ENCODE results near the gene ZNF211.

Gene ZNF211

GRCh38 chr19:57687363-57688010, 54.5 kb downstream of the ZNF211 start:
- Histone ChIP-seq H3K9me3 (ENCODE audit: control insufficient read depth in 1 of 2, low read length in 2 of 2) (peaks cover 73 to 75% of the 10 kb centered on the region in 2 donors), H3K27me3 (ENCODE audit: low read depth, low read length) (no peaks in the 10 kb centered on the region), H3K4me3 (ENCODE audit: low read depth in 1 of 2, low read length in 2 of 2) (peak overlapping the region; percentile 92 to 100), H3K4me1 (ENCODE audit: control insufficient read depth in 1 of 2, insufficient read depth in 2 of 2, low read length in 2 of 2) (peaks cover 0 to 11% of the 10 kb centered on the region in 2 donors), H3K27ac (ENCODE audit: low read length) (no peak overlapping the region), H3K36me3 (ENCODE audit: control insufficient read depth in 1 of 2, insufficient read depth in 2 of 2, low read length in 2 of 2) (peaks cover 37 to 64% of the 10 kb centered on the region in 2 donors)

- Histone ChIP-seq H3K27ac (ENCODE audit: low read length) (no peak overlapping the region), H3K27me3 (ENCODE audit: low read depth, low read length) (no peaks in the 10 kb centered on the region), H3K36me3 (ENCODE audit: control insufficient read depth in 1 of 2, insufficient read depth in 2 of 2, low read length in 2 of 2) (peaks cover 37 to 64% of the 10 kb centered on the region in 2 donors), H3K4me3 (ENCODE audit: low read depth in 1 of 2, low read length in 2 of 2) (peak overlapping the region; percentile 92 to 100), H3K4me1 (ENCODE audit: control insufficient read depth in 1 of 2, insufficient read depth in 2 of 2, low read length in 2 of 2) (peaks cover 0 to 4% of the 10 kb centered on the region in 2 donors), H3K9me3 (ENCODE audit: control insufficient read depth in 1 of 2, low read length in 2 of 2) (peaks cover 77 to 80% of the 10 kb centered on the region in 2 donors)
These were observed 55.2 kb downstream of the ZNF211 start for GRCh38 chr19:57688011-57688763.

- Histone ChIP-seq H3K9me3 (ENCODE audit: control insufficient read depth in 1 of 2, low read length in 2 of 2) (peaks cover 73 to 79% of the 10 kb centered on the region in 2 donors), H3K27ac (ENCODE audit: low read length) (no peak overlapping the region), H3K27me3 (ENCODE audit: low read depth, low read length) (no peaks in the 10 kb centered on the region), H3K4me1 (ENCODE audit: control insufficient read depth in 1 of 2, insufficient read depth in 2 of 2, low read length in 2 of 2) (no peaks in the 10 kb centered on the region), H3K36me3 (ENCODE audit: control insufficient read depth in 1 of 2, insufficient read depth in 2 of 2, low read length in 2 of 2) (peaks cover 32 to 49% of the 10 kb centered on the region in 2 donors), H3K4me3 (ENCODE audit: low read depth in 1 of 2, low read length in 2 of 2) (peak overlapping the region in 1 of 2 donors; percentile 100)
These were observed 56.8 kb downstream of the ZNF211 start for GRCh38 chr19:57689750-57690149.
